Glutamatergic neuron (in vitro differentiated cells): ENCODE data around the gene PLXND1. TPM values are rescaled to one million over a fixed set of nuclear protein-coding genes. Genes with fewer than 3 reads are reported as not detected.

ENCODE experiments used
- DNase-seq: peaks from one replicate; pipeline ENCODE4 v3.0.0; 2022
- H3K27ac Mint-ChIP-seq: one replicate; pipeline ENCODE4 v1.8.0; 2020; ENCODE audit warnings: mild to moderate bottlenecking, mixed read lengths, inconsistent platforms; ENCODE audit not compliant: unreplicated experiment
- H3K27me3 Mint-ChIP-seq: one replicate; pipeline ENCODE4 v1.8.0; 2020; ENCODE audit warnings: mild to moderate bottlenecking, moderate library complexity, mixed read lengths, inconsistent platforms; ENCODE audit not compliant: unreplicated experiment
- H3K36me3 Mint-ChIP-seq: one replicate; pipeline ENCODE4 v1.8.0; 2020; ENCODE audit warnings: mild to moderate bottlenecking, mixed read lengths, inconsistent platforms; ENCODE audit not compliant: unreplicated experiment
- H3K4me1 Mint-ChIP-seq: one replicate; pipeline ENCODE4 v1.8.0; 2020; ENCODE audit warnings: mild to moderate bottlenecking, low read depth, mixed read lengths, inconsistent platforms; ENCODE audit not compliant: unreplicated experiment
- H3K4me3 Mint-ChIP-seq: one replicate; pipeline ENCODE4 v1.8.0; 2020; ENCODE audit warnings: mild to moderate bottlenecking, mixed read lengths, inconsistent platforms; ENCODE audit not compliant: unreplicated experiment
- H3K9me3 Mint-ChIP-seq: one replicate; pipeline ENCODE4 v1.8.0; 2020; ENCODE audit warnings: mild to moderate bottlenecking, moderate library complexity, mixed read lengths, inconsistent platforms; ENCODE audit not compliant: unreplicated experiment
- CTCF ChIP-seq: fragments of 200-600 bp; sonication (generic); IDR thresholded peaks from one replicate; pipeline ENCODE4 v1.5.0; 2021; ENCODE audit not compliant: partially characterized antibody, unreplicated experiment
- total RNA-seq: library from RNA; stranded (reverse); fragmentation: NEBNext Ultra II Directional; extraction: Animal tissue kit (Norgen Biotek cat#: 25700); gene quantifications from one replicate; pipeline ENCODE4 v1.2.1, GENCODE V29; 2021; ENCODE audit not compliant: unreplicated experiment

PLXND1 gene
- total RNA-seq, 1 donor from 2014 or later: 72.2 TPM

DNA sequence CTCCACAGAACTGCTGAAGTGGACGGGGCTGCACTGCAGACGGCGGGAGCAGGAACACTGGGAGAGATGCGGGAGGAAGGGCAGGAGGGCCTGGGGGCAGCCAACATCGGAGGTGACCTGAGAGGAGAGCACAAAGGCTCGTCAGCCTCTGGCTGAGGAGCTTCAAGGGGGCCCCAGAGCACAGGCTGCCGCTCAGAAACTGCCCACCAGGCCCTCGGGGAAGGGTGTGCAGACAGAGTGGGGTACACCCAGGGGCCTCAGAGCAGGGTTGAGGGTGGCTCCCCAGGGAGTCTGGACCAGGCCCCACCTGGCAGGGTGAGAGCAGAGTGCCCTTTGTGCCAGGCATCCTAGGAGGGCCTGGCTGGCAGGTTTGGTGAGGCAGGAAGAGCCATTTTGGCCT lies 92.8 kb downstream of the PLXND1 start:
- no peak for TF ChIP-seq CTCF
- Mint-ChIP-seq H3K36me3 (no peaks in the 10 kb centered on the region), H3K9me3 (peaks cover 8% of the 10 kb centered on the region), H3K27ac (no peak overlapping the region), H3K4me1 (peaks cover 2% of the 10 kb centered on the region), H3K4me3 (no peak overlapping the region), H3K27me3 (peaks cover 20% of the 10 kb centered on the region)
- no peak for DNase-seq

DNA sequence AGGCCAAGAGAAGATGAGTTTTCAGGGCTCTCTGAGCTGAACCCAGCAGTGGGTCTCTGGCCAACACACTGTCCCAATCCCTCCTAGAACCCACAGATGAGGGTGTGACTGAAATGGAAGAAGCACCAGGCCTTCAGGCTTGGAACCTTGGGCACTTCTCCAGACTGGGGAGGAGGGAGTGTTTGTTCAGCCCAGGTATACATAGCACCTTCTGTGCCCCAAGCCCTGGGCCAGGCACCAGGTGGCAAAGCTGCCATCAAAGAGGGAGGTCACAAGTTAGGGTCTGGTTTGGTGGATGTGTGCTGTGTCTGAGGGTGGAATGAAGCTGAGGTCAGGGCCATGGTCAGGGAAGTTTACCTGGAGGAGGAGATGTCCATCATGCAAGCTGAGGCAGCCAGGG lies 93.9 kb downstream of the PLXND1 start:
- DNase-seq: no peak
- H3K9me3 Mint-ChIP-seq: peaks cover 10% of the 10 kb centered on the region
- H3K27ac Mint-ChIP-seq: no peak overlapping the region
- H3K27me3 Mint-ChIP-seq: peaks cover 20% of the 10 kb centered on the region
- TF ChIP-seq CTCF: no peak
- H3K4me1 Mint-ChIP-seq: peaks cover 3% of the 10 kb centered on the region
- H3K4me3 Mint-ChIP-seq: no peak overlapping the region
- no peaks in the 10 kb centered on the region for H3K36me3 Mint-ChIP-seq

GRCh38 chr3:129507181-129507831 lies 99.2 kb downstream of the PLXND1 start:
- Mint-ChIP-seq H3K4me3 (no peak overlapping the region), H3K27me3 (peaks cover 2% of the 10 kb centered on the region), H3K36me3 (no peaks in the 10 kb centered on the region), H3K9me3 (peaks cover 3% of the 10 kb centered on the region), H3K4me1 (peaks cover 23% of the 10 kb centered on the region), H3K27ac (no peak overlapping the region)
- no peak for TF ChIP-seq CTCF
- no peak for DNase-seq

GRCh38 chr3:129506231-129506742 lies 100.2 kb downstream of the PLXND1 start:
- DNase-seq: no peak
- TF ChIP-seq CTCF: no peak

DNA sequence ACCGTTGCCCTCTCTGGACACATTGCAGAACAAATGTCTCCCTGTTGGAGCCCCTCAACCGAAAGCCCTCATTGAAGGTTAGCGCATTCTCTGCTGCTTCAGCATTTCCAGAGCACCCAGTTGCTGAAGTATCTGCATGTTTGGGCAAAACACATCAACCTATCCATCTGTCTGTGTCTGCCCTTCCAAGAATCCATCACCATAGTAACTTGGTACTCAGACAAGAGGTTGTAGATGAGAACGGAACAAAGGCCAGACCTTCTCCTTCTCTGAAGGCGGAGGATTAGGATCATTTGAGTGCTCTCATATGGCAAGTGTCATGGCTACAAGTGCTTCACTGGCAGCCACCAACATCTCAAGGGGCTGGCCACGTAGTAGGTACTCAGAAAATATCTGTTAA lies 101.1 kb downstream of the PLXND1 start:
- no peak for TF ChIP-seq CTCF
- Mint-ChIP-seq H3K4me1 (peaks cover 27% of the 10 kb centered on the region), H3K27ac (no peak overlapping the region), H3K27me3 (peaks cover 2% of the 10 kb centered on the region), H3K9me3 (peaks cover 3% of the 10 kb centered on the region), H3K4me3 (no peak overlapping the region), H3K36me3 (no peaks in the 10 kb centered on the region)
- DNase-seq: no peak

More at GRCh38 chr3:129506231-129506742, 100.2 kb downstream of the PLXND1 start:
- H3K27ac Mint-ChIP-seq: no peak overlapping the region
- no peaks in the 10 kb centered on the region for H3K36me3 Mint-ChIP-seq
- H3K4me3 Mint-ChIP-seq: no peak overlapping the region
- peaks cover 27% of the 10 kb centered on the region for H3K4me1 Mint-ChIP-seq
- peaks cover 3% of the 10 kb centered on the region for H3K9me3 Mint-ChIP-seq
- peaks cover 2% of the 10 kb centered on the region for H3K27me3 Mint-ChIP-seq

Other genes starting within 250 kb of the PLXND1 start
- gene EFCAB12, start 178.0 kb downstream of the PLXND1 start, total RNA-seq: 0.61 TPM
- gene MBD4, start 166.7 kb downstream of the PLXND1 start, total RNA-seq: 21.3 TPM
- 20.6 TPM for gene IFT122, start 166.5 kb downstream of the PLXND1 start, total RNA-seq
- not detected for gene RHO, start 78.0 kb downstream of the PLXND1 start, total RNA-seq
- not detected for gene H1-8, start 63.5 kb downstream of the PLXND1 start, total RNA-seq